Gastrocnemius medialis (tissue), 4 donors: Measurements from ENCODE around the gene GABBR2.

Experiments
- CTCF ChIP-seq, 5 experiments: fragments of 450-650 bp in 3 of 5; fragments of 200-600 bp in 2 of 5; sonication (generic) in 2 of 5; IDR thresholded peaks in 4 of 5; conservative IDR thresholded peaks in 1 of 5; 1 replicate in 4 of 5; 2 replicates in 1 of 5; pipeline ENCODE4 v1.5.1; 2016 to 2019; ENCODE audit warnings: antibody characterized with exemption in 5 of 5, mild to moderate bottlenecking in 3 of 5, moderate library complexity in 3 of 5
- POLR2A ChIP-seq, 2 donors: fragments of 450-650 bp; IDR thresholded peaks; one replicate each; pipeline ENCODE4 v1.6.1; 2017; ENCODE audit warnings: antibody characterized with exemption in 2 of 2, mild to moderate bottlenecking in 2 of 2, moderate library complexity in 2 of 2

- TF ChIP-seq CTCF (IDR thresholded peaks at IDR 0.05 in 4 of 5, conservative IDR thresholded peaks at IDR 0.05 in 1 of 5): no peak
- TF ChIP-seq POLR2A (IDR thresholded peaks at IDR 0.05): no peak
These were observed 143.3 kb downstream of the GABBR2 start for GRCh38 chr9:98565152-98566135.
